ENCODE data around the gene KCNK2.

The KCNK2 gene

DNA sequence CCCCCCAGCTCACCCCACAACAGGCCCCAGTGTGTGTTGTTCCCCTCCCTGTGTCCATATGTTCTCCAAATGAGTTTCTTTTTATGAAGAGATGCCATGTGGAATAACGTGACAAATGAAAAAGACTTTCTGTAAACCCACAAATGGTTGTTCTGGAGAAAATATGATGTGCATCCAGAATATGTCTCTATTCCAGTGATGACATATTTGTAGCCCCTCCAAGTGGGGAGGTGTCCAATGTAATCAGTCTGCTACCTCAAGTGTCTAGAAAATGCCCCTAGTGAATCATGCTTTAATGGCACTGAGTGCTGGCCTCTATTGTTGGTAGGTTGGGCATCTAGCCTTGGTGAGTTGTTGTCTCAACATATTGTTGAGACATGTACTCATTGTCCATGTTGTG lies 179.6 kb downstream of the KCNK2 start:
- no peak for DNase-seq

DNA sequence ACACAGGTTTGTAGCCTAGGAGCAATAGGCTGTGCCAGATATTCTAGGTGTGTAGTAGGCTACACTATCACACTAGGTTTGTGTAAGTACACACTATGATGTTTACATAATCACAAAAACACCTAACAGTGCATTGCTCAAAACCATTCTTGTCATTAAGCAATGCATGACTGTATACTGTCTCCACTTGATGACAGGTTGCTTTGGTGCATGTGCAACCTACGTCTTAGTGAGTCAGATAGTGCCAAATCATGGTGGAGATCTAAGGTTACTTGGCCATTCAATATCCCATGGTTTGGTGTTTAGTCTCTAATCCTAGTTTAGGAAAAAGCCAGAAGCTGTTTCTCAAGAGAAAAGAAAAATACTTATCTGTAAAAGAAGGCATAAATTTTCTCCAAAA lies 181.1 kb downstream of the KCNK2 start:
- DNase-seq, result no peak

DNA sequence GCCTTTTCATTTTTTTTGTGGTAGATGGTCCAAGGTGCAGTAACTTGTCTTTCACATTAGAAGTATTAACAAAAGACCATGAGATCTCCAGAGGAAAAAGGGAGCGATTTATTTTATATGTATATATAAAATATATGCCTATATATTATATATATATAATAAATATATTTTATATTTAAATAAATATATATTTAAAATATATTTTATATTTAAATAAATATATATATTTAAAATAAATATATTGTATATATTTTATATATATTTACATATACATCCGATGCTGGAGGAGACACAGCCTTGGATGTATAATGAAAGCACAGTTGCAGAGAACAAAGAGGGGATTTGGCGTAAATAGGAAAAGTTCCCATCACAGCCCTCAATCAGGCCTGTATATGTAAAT lies 182.1 kb downstream of the KCNK2 start:
- no peak for DNase-seq

GRCh38 chr1:215267495-215267894 lies 185.0 kb downstream of the KCNK2 start:
- DNase-seq, result no peak

DNA sequence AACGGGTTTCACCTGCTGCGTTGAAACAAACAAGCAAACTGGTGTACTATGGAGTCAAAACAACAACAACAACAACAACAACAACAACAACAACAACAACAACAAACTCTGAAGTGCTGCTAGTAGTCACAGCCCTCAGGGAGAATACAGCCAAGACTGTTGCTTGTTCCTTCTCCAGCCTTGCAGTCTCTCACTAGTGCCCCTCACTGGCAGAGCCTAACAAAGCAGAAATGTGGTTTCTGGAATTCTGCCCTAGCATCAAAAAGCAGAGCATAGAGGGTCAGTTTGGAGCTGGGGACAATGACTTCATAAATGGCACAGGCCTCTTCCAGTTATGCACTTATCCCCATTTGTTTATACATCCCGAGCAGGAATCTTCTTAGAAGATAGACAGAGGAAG lies 187.4 kb downstream of the KCNK2 start:
- DNase-seq, result no peak

- DNase-seq, result no peak
These were observed 191.4 kb downstream of the KCNK2 start for GRCh38 chr1:215273838-215274516.

DNA sequence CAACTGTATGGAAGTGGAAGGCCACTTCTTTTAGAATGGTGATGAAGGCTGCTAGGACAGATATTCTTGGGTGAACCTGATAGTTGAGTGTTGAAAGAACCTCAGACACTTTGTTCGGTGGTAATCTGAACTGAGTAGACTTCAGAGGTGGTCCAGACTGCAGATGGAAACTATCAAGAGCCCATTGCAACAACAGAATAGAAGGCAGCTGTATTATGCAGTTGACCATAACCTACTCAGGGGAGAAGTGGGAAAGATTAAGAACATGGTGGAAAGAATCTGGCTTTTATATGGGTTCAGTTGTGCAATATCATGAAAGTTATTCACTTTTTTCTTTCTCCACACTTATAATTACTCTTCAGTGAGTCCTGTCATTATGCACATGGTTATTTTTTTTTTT lies 194.0 kb downstream of the KCNK2 start:
- DNase-seq, result no peak

GRCh38 chr1:215277532-215277931 lies 195.0 kb downstream of the KCNK2 start:
- no peak for DNase-seq

DNA sequence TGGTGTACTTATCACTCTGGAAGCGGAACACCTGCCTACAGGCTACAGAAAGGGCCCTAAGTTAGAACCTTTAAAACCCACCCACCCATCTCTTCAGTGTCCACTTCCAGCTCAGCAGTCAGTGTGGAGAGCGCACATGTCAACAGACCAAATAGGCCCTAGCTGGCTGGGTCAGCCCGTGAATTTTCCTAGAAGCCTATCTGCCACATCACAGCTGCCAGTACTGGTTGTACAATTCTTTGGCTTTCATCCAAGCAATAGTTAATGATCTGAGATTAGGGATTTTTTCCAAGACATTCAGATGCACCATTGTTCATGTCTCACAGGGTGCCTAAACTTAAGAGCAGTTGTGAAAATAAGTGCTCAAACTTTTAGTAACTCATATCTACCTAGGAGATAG lies 197.1 kb downstream of the KCNK2 start:
- DNase-seq, result no peak

DNA sequence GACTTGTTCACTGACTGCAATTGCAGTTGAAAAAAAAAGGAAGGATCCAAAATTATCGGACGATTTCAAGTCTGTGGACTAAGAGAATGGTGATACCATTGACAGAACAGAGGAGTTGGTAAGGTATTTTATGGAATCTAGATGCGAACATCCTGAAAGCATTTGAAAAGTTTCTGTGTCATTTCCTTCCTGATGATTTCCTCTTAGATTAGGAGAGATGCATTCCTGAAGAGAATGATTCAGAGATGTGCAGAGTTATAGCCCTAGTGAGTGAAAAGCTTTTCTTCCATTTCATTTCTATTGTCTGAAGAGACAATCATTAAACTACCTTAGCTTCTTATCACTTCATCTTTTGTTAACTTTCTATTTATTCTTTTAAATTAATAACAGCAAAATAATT lies 200.0 kb downstream of the KCNK2 start:
- no peak for DNase-seq

- no peak for DNase-seq
These were observed 202.7 kb downstream of the KCNK2 start for GRCh38 chr1:215285013-215285800.

Data from KG1 (cell line).